ENCODE data around the gene KCNJ10.

KCNJ10 gene

DNA sequence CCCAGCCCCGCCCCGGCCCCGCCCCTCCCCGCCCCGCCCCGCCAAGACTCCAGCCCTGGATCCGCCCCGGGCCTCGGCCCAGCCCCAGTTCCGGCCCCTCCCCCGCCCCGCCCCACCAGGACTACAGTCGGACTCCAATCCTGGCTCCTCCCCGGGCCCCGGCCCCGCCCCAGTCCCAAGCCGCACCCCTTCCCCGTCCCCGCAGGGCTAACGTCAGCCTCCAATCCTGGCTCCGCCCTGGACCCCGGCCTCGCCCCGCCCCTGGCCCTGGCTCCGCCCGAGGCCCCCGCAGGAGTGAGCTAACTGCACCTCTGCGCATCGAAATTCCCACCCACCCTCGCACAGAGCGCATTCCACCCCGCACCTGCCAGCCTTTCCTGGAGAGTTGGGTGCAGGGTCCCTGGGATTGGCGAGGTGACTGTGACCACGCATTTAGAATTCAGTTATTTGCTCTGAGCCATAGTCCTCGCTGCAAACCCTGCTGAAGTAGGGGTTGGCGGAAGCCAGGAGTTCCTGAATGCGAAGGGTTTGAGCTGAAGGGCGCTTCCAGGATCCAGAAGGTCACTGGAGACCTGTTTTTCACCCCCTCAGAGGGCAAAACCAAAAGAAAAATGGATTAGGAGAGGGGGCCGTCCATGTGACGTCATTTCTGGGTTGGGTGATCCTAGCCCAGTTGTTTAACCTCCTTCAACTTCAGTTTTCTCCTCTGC, 29.0 kb upstream of the KCNJ10 start:
- no peak for FAIRE-seq

DNA sequence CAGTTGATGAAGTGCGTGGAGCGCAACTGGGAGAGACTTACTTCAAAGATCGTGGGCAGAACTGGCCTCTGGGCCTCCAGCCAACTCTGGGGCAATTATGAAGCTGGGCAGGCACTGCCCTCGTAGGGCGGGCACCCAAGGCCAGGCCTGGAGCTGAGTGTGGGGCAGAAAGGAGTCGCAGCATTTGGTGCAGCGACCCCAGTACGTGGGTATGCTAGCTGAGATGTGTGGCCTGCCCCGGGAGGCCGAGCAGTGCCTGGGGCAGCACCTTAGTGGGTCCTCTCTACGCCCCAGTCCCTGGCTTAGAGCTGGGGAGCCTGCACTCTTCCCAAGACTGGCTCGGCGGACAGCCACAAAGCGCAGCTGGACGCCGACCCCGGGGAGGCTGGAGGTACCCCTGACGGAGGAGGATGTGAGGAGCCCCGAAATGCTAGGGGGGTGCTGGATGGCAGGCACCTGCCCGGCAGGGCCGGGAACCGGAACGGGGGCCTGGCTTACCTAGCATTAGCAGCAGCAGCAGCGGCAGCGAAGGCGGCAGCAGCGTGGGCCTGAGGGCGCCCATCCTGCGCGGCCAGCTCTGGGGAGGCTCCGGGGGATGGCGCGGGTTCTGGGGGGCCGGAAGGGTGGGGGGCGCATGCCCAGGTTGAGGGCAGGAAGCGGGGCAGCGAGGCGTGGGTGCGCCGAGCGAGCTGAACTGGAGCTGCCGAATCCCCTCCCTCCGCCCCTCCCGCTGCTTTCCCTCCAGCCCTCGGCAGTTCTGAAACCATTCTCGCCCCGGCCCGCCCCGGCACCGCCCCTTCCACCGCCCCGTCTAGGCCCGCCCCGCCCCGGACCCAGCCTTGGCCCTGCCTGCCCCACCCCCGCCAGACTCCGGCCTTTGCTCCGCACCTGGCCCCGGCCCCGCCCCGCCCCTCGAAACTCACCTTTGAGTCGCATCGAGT, 28.2 kb upstream of the KCNJ10 start, which contains the start of gene IGSF8:
Gene IGSF8 (minus strand): TSS at position 709 of the 941 bp plus-strand sequence. CDS start 147 bp downstream, at position 562.
- FAIRE-seq = no peak

DNA sequence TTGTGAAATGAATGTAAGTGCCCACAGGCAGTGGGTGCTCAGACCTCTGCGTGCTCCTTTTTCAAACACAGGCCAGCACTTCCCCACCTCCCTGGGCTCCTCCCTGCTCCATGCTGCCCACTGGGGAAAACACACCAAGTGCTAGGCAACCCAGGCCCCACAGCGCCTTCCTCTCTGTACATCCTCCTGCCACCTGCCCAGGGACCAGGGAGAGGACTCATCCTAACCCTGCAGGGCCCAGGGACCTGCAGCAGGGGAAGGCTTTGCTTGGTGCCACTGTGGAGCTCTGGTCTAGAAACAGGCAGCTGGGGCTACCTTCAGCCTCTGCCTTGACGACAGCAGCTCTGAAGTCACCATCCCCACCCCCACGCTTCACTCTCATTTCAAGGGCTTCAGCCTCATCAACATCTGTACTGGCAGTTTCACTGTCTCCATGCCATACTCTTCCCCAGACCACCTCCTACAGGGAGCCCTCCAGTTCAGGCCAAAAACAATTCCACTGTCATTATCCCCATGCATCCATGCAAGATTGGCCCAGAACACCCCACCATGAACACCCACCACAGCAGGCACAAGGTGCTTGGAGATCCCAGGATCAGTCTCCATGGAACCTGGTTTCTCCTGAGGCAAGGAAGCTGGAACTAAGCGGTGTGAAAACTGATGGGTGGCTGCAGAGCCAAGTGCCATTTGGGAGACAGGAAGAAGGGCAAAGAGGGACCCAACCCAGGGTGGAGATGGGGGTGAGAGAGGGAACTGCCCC, 27.4 kb upstream of the KCNJ10 start:
- FAIRE-seq = no peak

DNA sequence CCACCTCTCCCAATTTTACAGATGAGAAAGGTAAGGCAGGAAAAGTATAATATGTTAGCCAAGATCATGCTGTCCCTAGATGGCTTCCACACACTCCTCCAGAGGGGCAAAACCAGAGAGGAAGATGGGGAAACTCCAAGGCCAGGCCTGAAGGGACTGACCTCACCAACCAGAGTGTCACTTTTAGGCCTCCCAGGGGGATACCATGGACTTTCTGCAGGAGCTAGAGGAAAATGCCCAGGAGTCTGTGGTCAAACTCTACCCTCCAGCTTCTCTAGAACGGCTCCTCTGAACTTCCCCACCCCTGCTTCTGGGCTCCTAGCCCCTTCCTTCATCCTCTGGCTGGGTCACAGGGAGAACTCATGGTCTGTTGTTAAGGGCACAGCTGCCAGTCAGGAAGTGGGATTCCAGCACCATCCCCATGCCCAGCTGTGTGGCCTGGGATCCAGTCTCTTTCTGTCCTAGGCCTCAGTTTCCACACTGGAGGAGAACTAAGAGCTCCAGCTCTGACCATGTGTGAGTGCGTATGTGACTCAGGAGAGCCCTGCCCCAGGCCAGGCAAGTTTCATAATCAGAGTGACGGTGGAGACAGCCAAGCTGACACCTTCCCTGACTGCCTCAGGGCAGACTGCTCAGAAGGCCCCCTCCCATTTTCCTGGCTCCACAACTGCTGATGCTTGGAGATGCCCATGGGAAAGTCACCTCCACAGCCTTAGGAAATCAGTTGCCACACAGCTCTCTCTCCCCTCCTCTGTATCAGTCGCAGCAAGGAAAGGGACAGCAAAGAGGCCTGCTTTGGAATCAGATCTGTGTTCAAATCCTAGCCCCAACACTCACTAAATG, 26.5 kb upstream of the KCNJ10 start:
- no peak for FAIRE-seq

DNA sequence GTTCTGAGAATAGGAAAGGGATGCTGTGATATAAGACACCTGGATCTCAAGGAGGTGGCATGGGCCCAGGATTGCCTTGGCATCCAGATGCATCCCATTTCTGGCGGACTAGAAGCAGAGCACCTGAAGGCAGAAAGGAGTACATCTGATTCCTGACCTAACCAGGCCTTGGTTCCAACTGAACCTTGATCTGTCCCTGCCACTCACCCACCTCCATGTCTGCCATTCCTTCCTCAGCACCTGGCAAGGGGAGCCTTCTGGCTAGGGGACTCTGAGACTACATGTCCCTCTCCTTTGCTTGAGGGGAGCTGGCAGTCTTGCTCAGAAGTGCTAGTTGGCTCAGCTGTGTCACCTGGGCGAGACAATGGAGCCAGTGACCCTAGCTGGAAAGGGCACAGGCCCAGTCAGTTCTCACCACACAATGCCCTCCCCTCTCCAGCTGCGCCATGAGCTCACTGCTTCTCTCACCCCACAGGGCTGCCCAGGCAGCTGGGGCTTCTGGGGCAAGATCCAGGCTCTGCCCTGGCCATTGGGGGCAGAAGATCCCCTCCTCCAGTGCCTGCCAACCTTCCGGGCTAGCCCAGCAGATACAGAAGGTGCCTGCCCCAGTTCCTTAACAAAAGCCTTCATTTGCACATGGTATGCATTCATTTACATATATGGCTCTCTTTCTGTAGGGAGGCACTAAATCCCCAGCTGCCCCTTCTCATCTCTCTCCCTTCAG, 25.6 kb upstream of the KCNJ10 start:
- no peak for FAIRE-seq

DNA sequence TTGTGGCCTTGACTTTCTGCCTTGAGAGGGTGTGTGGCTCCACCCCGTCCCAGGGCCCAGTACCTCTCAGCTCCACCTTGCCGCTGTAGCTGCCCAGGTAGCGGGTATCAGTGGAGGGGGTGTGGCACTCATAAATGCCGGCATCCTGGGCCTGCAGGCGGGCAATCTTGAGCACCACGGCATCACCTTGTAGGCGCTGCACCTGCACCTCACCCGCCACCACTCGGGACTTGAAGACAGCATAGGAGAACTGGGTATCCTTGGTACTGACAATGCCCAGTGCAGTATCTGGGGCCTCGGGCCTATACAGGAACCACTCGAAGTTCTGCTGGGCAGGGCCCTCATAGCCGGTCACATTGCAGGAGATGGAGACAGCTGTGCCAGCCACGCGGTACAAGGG, 24.8 kb upstream of the KCNJ10 start:
- no peak for FAIRE-seq

DNA sequence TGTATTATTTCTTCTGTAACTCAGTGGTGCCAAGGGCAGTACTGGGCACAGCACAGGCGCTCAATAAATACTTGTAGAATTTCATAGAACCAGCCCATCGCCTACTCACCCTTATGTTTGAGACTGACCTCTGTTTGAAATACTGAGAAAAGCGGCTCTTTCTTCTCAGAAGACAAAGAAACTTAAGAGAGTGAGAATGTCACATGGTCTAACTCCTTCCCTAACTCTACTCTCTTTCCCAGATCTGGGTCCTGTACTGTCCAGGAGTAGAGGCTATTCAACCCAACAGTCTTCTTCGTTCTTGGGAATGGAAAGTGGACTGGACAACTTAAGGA, 24.3 kb upstream of the KCNJ10 start:
- no peak for FAIRE-seq

DNA sequence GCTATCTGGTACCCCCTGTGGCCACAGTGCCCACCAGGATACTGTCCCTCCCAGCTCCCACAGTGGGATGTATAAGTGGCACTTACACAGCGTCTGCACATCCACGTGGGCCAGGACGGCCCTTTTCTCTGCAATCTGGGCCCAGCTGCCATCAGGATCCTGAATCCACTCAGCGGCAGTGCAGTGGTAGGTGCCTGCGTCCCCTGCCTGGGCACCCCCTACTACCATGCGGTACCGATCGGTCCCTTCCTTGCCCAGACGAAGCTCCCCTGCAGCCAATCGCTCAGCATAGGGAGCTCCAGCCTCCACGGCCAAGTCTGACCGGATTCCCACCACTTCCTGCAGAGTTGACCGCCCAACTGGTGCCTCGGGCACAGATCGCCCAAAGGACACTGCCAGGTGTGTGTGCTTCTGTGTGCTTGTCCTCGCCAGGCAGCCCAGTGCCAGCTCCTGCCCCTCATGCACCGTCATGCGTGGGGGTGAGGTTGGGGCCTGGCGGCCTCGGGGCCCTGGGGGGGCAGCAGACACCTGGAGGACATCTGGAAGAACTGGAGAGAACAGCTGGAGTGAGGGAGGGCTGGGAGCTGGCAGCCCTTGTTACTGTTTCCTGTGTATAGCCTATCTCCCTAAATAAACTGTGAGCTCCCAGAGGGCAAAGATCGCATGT, 23.8 kb upstream of the KCNJ10 start:
- FAIRE-seq = no peak

DNA sequence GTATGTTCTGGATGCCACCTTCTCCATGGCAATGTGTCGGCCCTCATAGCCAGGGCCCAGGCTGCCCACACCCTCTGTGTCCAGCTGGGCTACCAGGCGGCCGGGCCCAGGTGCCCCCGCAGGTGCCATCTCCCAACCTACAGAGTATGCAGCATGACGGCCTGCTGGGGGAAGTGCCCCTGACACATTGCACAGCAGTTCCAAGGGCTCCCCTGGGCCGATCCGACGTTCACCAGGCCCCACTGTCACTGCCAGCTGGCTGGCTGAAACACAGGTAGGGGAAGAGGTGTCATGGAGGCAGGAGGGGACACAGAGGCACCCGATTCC, 23.1 kb upstream of the KCNJ10 start:
- FAIRE-seq = no peak

DNA sequence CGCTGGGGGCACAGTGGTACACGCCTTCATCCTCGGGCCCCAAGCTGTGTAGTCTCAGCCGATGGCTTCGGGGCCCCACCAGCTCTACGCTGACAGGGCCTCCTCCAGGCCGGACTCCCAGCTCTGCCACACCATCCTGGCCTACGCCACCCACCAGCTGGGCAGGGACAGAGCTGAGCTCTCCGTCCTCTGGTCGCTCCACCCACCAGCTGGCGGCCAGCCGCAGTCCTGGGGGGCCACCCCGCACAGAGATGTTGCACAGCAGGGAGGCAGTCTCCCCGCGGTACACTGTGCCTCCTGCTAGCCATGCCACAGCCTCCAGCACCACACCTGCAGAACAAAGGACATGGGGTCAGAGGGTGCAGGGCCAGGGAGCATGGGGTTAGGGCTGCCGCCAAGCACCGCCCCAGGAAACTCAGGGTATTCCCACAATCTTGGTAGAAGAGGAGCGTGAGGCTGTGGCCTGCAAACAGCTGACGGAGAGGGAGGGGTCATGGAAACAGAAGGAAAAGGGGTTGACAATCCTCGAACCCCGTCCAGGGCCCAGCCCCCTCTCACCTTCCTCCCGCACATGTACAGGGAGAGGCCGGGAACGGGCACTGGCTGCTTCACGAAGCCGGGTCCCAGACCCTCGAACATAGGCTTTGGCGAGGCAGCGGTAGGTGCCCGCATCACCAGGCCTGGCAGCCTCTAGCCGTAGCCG, 22.6 kb upstream of the KCNJ10 start:
- FAIRE-seq = no peak

DNA sequence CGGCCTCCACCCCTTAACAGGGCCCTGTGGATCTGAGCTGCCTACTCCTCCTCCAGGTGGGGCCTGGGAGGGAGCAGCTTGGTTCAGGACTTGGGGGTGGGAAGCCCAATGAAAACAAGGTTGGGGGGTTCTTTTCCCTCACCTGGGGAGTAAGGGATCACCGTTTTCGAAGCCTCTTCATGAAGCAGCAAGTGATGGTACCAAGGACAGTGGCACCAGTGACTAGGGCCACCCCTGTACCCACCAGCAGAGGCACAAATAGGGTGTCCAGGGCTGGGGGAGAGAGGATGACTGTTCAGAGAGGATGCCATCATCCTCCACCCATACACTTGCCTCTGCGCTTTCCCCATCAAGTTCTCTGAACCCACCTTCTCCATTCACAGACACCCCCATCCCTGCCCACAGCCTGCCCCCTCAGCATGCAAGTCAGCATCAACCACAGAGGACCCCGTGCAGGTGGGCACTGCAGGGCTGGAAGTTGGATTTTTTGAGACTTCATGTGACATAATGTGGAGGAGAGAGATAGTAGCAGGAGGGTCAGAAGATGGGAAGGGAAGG, 21.8 kb upstream of the KCNJ10 start:
- no peak for FAIRE-seq

DNA sequence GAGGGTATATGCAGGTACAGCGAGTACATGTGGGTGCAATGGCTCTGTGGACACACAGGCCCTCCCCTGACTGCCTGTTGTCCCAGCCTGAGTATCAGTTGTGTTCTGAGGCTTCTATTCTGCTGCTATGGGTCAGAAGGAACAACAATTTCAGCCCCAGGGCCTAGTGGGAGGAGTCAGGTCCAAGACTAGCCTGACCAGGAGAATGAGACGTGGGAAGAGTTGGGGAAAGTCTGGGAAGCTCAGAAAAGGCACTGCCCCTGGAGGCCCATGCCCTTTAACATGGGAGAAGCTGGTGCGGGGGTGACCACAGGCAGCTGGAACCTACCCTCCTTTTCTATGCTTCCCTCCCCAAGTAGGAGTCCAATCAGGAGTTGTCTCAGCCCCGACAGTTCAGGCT, 20.8 kb upstream of the KCNJ10 start:
- FAIRE-seq = no peak

DNA sequence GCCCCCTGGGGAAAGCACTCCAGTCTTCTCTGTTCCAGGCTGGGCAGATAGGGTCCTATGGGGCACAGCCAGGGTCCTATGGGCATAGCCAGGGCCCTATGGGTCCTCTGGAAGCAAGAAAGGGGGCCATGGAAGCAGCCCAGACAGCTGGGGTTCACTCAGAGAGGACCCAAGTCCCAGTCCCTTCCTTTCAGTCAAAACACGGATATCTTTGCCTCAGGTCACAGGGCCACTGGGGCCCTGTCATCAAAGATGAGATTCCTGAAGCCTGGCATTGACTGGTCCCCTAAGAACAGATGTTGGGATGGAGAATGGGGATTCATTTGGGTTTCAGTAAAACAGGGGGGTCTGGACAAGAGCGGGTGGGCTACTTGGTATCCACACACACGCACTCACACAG, 19.9 kb upstream of the KCNJ10 start:
- FAIRE-seq = no peak

DNA sequence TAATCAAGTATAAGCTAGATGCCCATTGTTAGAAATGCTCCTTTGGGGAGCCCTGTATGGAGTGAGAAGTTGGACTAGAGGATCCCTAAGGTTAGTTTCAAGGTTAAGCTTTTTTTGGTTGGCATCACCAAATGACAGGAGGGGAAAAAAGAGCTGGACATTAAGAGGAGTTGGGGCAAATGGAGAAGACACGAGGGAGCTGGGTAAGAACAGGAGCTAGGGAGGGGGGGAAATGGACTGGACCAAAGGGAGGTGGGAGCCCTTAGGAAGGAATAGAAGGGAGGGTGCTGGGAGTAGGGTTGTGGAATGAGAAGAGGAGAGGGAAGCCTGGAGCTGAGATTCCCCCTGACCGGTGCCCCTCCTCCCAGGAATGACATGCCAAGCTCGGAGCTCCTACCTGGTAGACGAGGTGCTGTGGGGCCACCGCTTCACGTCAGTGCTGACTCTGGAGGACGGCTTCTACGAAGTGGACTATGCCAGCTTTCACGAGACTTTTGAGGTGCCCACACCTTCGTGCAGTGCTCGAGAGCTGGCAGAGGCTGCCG, 17.2 kb upstream of the KCNJ10 start:
- no peak for FAIRE-seq

DNA sequence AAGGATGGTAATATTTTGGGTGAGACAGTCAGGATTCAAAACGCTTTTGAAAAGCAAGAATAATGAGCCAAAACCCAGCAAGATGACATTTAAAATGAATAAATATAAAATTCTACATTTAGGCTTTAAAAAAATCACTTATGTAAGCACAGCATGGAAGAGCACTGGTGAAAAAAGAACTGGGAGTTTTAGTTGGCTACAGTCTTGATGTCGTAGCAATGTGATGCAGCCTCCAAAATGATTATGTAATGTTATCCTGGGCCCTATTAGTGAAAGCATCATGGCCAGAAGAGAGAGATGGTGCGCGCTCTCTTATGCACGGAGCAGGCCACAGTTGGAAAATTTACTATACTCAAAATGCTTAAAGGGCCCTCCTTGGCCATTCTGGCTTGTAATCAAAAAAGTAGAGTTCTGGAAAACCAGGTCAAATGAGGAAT, 16.5 kb upstream of the KCNJ10 start:
- FAIRE-seq = no peak

DNA sequence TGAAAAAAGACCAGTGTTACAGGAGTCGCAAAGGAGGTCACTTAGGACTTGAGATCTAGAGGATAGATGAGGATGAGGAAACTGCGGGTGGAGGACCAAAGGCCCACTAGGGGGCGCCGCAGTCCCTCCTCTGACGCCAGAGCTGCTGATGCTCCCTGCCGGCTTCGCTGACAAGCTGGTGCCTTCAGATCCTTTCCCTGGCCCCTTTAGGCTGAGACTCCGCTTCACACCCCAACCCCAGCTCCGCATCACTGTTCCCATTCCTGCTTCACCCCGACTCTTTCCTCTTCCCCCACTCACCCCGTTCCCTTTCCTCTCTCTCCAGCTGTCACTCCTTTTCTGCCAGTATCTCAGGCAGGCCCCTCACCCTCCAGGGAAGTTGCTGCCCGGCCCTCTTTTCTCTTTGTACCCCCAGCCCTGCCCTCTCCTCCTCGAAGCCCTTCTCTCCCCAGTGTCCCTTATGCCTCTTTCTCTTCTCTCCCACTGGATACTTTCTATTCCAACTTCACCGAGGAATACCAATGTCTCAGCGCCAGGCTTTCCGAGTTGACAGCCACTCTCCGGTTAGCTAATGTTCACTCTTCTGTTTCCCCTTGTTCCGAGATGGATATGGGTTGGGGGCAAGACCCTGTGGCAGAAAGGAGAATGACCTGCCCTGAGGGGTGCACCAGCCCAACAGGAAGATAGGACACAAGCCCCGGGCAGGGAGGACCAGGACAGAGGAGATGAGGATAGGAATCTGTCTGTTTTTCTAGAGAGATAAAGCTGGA, 15.9 kb upstream of the KCNJ10 start:
- no peak for FAIRE-seq

DNA sequence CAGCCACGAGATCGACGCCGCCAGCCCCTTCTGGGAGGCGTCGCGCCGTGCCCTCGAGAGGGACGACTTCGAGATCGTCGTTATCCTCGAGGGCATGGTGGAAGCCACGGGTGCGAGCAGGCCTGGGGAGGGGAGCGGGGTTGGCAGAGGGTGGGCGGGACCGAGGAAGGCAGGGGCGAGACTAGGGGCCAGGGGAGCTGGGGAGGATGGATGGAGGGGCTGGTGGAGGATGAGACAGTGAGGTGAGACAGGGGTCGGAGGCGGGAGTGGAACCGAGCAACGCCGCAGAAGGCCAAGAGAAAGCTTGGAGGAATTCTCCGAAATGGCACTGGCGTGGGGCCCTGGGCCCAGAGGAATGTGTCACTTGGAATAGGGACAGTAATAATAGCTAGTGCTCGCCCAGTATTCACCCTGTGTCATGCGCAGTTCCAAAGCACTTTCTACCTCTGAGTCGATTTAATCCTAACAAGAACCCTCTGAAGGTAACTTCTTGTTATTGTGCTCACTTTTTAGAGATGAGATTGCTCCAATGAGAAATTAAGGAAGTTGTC, 14.9 kb upstream of the KCNJ10 start:
- FAIRE-seq = no peak

DNA sequence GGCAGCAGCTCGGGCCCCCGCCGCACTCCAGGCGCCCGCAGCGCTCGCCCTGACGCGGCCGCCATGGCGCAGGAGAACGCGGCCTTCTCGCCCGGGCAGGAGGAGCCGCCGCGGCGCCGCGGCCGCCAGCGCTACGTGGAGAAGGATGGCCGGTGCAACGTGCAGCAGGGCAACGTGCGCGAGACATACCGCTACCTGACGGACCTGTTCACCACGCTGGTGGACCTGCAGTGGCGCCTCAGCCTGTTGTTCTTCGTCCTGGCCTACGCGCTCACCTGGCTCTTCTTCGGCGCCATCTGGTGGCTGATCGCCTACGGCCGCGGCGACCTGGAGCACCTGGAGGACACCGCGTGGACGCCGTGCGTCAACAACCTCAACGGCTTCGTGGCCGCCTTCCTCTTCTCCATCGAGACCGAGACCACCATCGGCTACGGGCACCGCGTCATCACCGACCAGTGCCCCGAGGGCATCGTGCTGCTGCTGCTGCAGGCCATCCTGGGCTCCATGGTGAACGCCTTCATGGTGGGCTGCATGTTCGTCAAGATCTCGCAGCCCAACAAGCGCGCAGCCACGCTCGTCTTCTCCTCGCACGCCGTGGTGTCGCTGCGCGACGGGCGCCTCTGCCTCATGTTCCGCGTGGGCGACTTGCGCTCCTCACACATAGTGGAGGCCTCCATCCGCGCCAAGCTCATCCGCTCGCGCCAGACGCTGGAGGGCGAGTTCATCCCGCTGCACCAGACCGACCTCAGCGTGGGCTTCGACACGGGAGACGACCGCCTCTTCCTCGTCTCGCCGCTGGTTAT, 14.2 kb upstream of the KCNJ10 start:
- no peak for FAIRE-seq

All from A204.1 (cell line).